Measurements from ENCODE around the gene SEPTIN12. TPM values are rescaled to one million over a fixed set of nuclear protein-coding genes. Genes with fewer than 3 reads are reported as not detected.

The SEPTIN12 gene
- total RNA-seq, 1 experiment from 2014 or later, result not detected

GRCh38 chr16:4772351-4772750 is 15.8 kb downstream of the SEPTIN12 start:
- no peaks in the 10 kb centered on the region for H3K36me3 ChIP-seq
- H3K27me3 ChIP-seq, result no peaks in the 10 kb centered on the region
- no peak for DNase-seq
- H3K4me3 ChIP-seq, result no peak overlapping the region
- no peaks in the 10 kb centered on the region for H3K9me3 ChIP-seq

DNA sequence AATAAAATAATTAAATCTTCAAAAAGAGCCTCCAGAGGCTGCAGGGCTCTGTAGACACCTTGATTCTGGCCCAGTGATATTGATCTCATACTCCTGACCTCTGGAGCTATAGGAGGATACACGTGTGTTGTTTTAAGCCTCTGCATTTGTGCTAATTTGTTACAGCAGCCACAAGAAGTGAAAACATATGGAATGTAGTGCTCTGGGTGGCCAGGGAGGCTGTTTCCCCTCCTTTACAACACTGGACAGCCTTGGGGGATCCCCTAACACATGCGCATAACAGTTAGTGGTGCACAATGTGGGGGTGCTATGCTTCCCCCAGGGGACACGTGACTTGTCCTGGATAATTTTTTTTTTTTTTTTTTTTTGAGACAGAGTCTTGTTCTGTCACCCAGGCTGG is 16.5 kb downstream of the SEPTIN12 start:
- Histone ChIP-seq H3K36me3 (peaks cover 3% of the 10 kb centered on the region; the same call in 1 of the 2 replicates), H3K4me3 (no peak overlapping the region), H3K9me3 (no peaks in the 10 kb centered on the region), H3K27me3 (no peaks in the 10 kb centered on the region)
- DNase-seq, result no peak

GRCh38 chr16:4769306-4769638 is 18.9 kb downstream of the SEPTIN12 start:
- H3K9me3 ChIP-seq, result no peaks in the 10 kb centered on the region
- DNase-seq, result no peak
- no peaks in the 10 kb centered on the region for H3K27me3 ChIP-seq
- H3K36me3 ChIP-seq, result peaks cover 19% of the 10 kb centered on the region
- H3K4me3 ChIP-seq, result peak overlapping the region; percentile 99

DNA sequence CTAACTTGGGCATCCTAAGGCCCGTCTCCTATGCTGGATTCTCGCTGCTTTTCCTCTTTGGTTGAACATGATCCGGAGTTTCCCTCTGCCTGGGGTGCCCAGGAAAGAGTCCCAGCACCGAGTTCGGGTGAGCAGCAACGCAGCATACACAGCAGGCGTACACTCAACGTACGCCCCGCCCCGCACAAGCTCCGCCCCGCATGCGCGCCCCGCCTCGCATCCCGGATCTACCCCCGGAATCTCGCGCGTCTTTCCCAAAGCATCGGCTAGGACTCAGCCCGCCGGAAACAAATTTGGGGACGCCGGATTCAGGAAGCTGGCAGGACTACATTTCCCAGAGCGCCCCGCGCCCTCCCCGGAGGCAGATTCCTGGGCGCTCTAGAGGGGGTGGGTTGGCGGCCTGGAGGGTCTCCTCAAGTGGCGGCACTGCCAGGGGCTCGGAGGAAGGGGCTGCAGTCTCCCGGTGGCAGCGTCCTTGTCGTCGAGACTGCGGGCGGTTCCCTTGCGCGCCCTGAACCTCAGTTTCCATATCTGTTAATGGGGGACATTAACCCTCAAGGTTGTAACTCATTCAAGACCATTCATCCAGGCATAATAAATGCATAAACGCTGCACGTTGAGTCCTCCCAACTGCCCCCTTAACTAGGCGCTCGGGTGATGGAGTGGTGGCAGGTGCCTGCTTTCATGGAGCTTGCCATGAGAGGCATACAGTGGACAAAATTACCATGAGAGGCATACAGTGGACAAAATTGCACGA is 19.4 kb downstream of the SEPTIN12 start:
- DNase-seq, result peak; percentile 97
- Histone ChIP-seq H3K27me3 (no peaks in the 10 kb centered on the region), H3K36me3 (peaks cover 24% of the 10 kb centered on the region), H3K9me3 (no peaks in the 10 kb centered on the region), H3K4me3 (peak overlapping the region; percentile 99)

DNA sequence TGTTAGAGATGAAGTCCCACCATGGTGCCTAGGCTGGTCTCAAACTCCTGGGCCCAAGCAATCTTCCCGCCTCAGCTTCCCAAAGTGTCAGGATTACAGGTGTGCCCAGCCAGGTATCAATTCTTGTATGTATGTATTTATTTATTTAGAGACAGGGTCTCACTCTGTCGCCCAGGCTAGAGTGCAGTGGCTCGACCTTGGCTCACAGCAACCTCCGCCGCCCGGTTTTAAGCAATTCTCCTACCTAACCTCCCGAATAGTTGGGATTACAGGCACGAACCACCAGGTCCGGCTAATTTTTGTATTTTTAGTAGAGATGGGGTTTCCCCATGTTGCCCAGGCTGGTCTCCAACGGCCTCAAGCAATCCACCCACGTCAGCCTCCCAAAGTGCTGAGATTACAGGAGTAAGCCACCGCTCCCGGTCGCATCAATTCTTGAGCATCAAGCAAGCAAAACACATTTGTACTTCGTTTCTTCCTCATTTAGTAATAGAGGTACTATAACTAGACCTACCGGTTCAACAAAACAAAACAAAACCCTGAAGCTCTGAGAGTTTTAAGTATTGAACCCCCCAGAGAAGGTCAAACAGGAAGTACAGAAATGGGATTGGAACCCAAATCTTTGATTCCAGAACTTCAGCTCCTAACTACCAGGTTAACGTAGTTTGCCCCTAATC is 20.1 kb downstream of the SEPTIN12 start:
- Histone ChIP-seq H3K9me3 (no peaks in the 10 kb centered on the region), H3K27me3 (no peaks in the 10 kb centered on the region), H3K36me3 (peaks cover 30% of the 10 kb centered on the region), H3K4me3 (peak overlapping the region; percentile 99)
- DNase-seq, result peak; percentile 48

DNA sequence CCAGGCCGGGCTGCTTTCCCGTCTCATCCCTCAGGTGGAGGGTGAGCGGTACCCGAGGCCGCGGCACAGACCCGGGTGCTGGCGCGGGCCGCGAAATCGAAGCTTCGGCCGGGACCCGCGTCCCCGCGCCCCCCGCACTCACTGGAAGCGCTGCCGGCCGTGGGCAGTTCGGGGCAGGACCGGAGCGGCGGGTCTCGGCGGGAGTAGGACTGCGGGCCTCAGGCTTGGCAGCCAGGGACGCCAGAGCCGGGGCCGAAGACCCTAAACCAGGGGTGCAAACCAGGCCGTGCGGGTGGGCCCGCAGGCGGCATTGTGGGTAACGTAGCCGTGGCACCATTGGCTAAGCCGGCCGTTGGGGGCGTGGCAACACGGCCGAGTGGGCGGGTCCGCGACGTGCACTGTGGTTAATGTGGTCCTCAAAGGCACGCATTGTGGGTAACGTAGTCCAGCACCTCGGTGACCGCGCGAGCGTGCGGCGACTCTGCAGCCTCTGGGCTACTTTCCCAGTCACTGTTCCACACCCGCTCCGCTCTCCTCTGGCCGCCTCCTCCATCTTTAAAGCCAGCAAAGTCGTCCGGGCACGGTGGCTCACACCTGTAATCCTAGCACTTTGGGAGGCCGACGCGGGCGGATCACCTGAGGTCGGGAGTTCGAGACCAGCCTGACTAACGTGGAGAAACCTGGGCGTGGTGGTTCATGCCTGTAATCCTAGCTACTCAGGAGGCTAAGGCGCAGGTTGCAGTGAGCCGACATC is 21.1 kb downstream of the SEPTIN12 start, which contains the start of gene ZNF500:
Gene ZNF500 (minus strand): TSS at position 288 of the 754 bp plus-strand sequence. CDS start 1,184 bp downstream, outside the sequence.
- peak within 1 kb of the TSS; percentile 99 for H3K4me3 ChIP-seq
- peaks cover 39% of the 10 kb centered on the region for H3K36me3 ChIP-seq
- no peaks in the 10 kb centered on the region for H3K9me3 ChIP-seq
- DNase-seq, result peak; percentile 98
- no peaks in the 10 kb centered on the region for H3K27me3 ChIP-seq

GRCh38 chr16:4765511-4766474 is 22.4 kb downstream of the SEPTIN12 start:
- no peak for DNase-seq
- Histone ChIP-seq H3K9me3 (no peaks in the 10 kb centered on the region), H3K27me3 (no peaks in the 10 kb centered on the region), H3K4me3 (peak overlapping the region; percentile 99), H3K36me3 (peaks cover 50% of the 10 kb centered on the region)

- Histone ChIP-seq H3K27me3 (no peaks in the 10 kb centered on the region), H3K4me3 (no peak overlapping the region), H3K36me3 (peaks cover 70% of the 10 kb centered on the region), H3K9me3 (no peaks in the 10 kb centered on the region)
- DNase-seq, result no peak
These were observed 24.4 kb downstream of the SEPTIN12 start for GRCh38 chr16:4763791-4764190.

GRCh38 chr16:4762205-4762604 is 25.9 kb downstream of the SEPTIN12 start:
- Histone ChIP-seq H3K27me3 (no peaks in the 10 kb centered on the region), H3K9me3 (no peaks in the 10 kb centered on the region), H3K36me3 (peaks cover 84% of the 10 kb centered on the region), H3K4me3 (no peak overlapping the region)
- DNase-seq, result no peak

DNA sequence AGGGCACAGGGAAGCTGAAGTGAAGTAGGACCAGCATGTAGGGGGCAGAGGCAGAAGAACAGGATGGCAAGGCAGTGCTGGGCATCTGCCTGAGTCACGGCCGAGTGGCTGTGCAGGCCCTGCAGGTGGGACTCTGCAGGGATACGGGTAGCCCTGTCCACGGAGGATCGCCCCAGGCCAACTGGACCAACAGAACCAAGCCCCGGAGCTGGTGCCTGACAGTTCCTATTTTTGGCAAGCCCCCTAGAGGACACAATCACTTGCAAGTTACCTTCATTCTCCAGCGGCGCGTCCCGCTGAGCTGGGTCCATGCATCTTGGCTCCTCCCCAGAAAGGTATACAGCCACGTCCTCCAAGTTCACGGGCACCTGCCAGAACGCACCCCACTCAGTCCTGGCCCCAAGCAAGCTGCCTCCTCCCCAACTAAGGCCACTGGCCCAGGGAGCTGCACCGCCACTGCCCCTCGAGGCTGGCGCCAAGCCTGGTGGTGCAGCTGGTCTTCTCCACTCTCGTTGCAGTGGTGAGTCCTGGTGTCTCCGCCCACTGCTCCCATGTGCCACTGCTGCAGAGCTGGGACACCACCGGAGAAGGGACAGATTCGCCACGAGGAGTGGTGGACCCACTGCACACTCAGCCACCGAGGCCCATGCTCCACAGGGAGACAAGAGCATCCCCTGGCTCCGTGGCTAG is 27.8 kb downstream of the SEPTIN12 start:
- DNase-seq, result no peak
- peaks cover under 1% of the 10 kb centered on the region for H3K9me3 ChIP-seq
- H3K27me3 ChIP-seq, result no peaks in the 10 kb centered on the region
- peaks cover 90% of the 10 kb centered on the region for H3K36me3 ChIP-seq
- H3K4me3 ChIP-seq, result no peak overlapping the region

- Histone ChIP-seq H3K4me3 (no peak overlapping the region), H3K27me3 (no peaks in the 10 kb centered on the region), H3K9me3 (peaks cover 6% of the 10 kb centered on the region), H3K36me3 (peaks cover 85% of the 10 kb centered on the region)
- DNase-seq, result no peak
These were observed 32.5 kb downstream of the SEPTIN12 start for GRCh38 chr16:4755687-4756086.

GRCh38 chr16:4754865-4755264 is 33.3 kb downstream of the SEPTIN12 start:
- Histone ChIP-seq H3K4me3 (no peak overlapping the region), H3K9me3 (peaks cover 6% of the 10 kb centered on the region), H3K27me3 (no peaks in the 10 kb centered on the region), H3K36me3 (peaks cover 79% of the 10 kb centered on the region)
- no peak for DNase-seq

GRCh38 chr16:4753227-4753626 is 34.9 kb downstream of the SEPTIN12 start:
- no peak for DNase-seq
- no peaks in the 10 kb centered on the region for H3K27me3 ChIP-seq
- peaks cover 6% of the 10 kb centered on the region for H3K9me3 ChIP-seq
- no peak overlapping the region for H3K4me3 ChIP-seq
- H3K36me3 ChIP-seq, result peaks cover 64% of the 10 kb centered on the region

GRCh38 chr16:4752351-4753100 is 35.6 kb downstream of the SEPTIN12 start:
- H3K36me3 ChIP-seq, result peaks cover 59% of the 10 kb centered on the region
- no peaks in the 10 kb centered on the region for H3K27me3 ChIP-seq
- H3K9me3 ChIP-seq, result peaks cover 6% of the 10 kb centered on the region
- no peak for DNase-seq
- H3K4me3 ChIP-seq, result no peak overlapping the region

GRCh38 chr16:4750896-4751295 is 37.2 kb downstream of the SEPTIN12 start:
- H3K27me3 ChIP-seq, result no peaks in the 10 kb centered on the region
- peaks cover 6% of the 10 kb centered on the region for H3K9me3 ChIP-seq
- peaks cover 44% of the 10 kb centered on the region for H3K36me3 ChIP-seq
- DNase-seq, result no peak
- no peak overlapping the region for H3K4me3 ChIP-seq
